Thyroid gland (tissue), 4 donors: Measurements from ENCODE around the gene PPP2R5E. TPM values are rescaled to one million over a fixed set of nuclear protein-coding genes. Genes with fewer than 3 reads are reported as not detected.

ENCODE experiments used
- DNase-seq, 2 donors: peaks; one replicate each; pipeline ENCODE4 v3.0.0-alpha.2; 2019
- H3K27ac ChIP-seq, 3 donors: fragments of 200-600 bp; sonication (generic); 1 replicate in 2 of 3; 2 replicates in 1 of 3; pipeline ENCODE4 v1.5.1; 2016 to 2019; ENCODE audit warnings: mild to moderate bottlenecking in 1 of 3, moderate library complexity in 1 of 3
- H3K27me3 ChIP-seq: fragments of 200-600 bp; sonication (generic); one replicate; pipeline ENCODE4 v1.5.1; 2019
- H3K36me3 ChIP-seq, 2 donors: fragments of 200-600 bp; sonication (generic); one replicate each; pipeline ENCODE4 v1.5.1; 2016 to 2019
- H3K4me1 ChIP-seq, 2 donors: fragments of 200-600 bp; sonication (generic); one replicate each; pipeline ENCODE4 v1.5.1; 2017 to 2019
- H3K4me3 ChIP-seq, 3 donors: fragments of 200-600 bp; sonication (generic); replicated peaks in 1 of 3; 1 replicate in 2 of 3; 2 replicates in 1 of 3; pipeline ENCODE4 v1.5.1; 2016; ENCODE audit warnings: mild to moderate bottlenecking in 1 of 3
- H3K9me3 ChIP-seq: fragments of 200-600 bp; sonication (generic); one replicate; pipeline ENCODE4 v1.5.1; 2017
- POLR2A ChIP-seq, 2 donors: fragments of 450-650 bp; IDR thresholded peaks; one replicate each; pipeline ENCODE4 v1.6.1; 2017; ENCODE audit warnings: antibody characterized with exemption in 2 of 2, mild to moderate bottlenecking in 2 of 2, moderate library complexity in 1 of 2
- WGBS, 2 donors: methylation state at CpG; one replicate each; pipeline ENCODE4 v1.1.5; 2017; 5-methylcytosine and 5-hydroxymethylcytosine counted together
- intact Hi-C: fragments of 100-400 bp; cut with DNase I; formaldehyde crosslinking; loops from one replicate; pipeline ENCODE4 v1.15.1; 2023
- total RNA-seq, 4 donors: library from RNA; depleted of rRNA; stranded (reverse); fragments of >200 nt; gene quantifications; one replicate each; pipeline ENCODE4 v1.2.3, GENCODE V29; 2016
- TF ChIP-seq, protein P1 (sequence below), 6 experiments: fragments of 200-600 bp in 3 of 6; fragments of 450-650 bp in 3 of 6; sonication (generic) in 3 of 6; IDR thresholded peaks; one replicate each; pipeline ENCODE4 v1.5.1; 2016 to 2019; ENCODE audit warnings: antibody characterized with exemption in 6 of 6, mild to moderate bottlenecking in 2 of 6, inconsistent platforms in 1 of 6, moderate library complexity in 1 of 6

PPP2R5E gene
- total RNA-seq, 4 donors from 2014 or later: 30.0 to 42.3 (median 36.0) TPM

- no peak for TF ChIP-seq POLR2A (IDR thresholded peaks at IDR 0.05)
- TF ChIP-seq, protein P1, sequence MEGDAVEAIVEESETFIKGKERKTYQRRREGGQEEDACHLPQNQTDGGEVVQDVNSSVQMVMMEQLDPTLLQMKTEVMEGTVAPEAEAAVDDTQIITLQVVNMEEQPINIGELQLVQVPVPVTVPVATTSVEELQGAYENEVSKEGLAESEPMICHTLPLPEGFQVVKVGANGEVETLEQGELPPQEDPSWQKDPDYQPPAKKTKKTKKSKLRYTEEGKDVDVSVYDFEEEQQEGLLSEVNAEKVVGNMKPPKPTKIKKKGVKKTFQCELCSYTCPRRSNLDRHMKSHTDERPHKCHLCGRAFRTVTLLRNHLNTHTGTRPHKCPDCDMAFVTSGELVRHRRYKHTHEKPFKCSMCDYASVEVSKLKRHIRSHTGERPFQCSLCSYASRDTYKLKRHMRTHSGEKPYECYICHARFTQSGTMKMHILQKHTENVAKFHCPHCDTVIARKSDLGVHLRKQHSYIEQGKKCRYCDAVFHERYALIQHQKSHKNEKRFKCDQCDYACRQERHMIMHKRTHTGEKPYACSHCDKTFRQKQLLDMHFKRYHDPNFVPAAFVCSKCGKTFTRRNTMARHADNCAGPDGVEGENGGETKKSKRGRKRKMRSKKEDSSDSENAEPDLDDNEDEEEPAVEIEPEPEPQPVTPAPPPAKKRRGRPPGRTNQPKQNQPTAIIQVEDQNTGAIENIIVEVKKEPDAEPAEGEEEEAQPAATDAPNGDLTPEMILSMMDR (IDR thresholded peaks at IDR 0.05): no peak
Observed at GRCh38 chr14:63432888-63433552, 110.2 kb downstream of the PPP2R5E start.

DNA sequence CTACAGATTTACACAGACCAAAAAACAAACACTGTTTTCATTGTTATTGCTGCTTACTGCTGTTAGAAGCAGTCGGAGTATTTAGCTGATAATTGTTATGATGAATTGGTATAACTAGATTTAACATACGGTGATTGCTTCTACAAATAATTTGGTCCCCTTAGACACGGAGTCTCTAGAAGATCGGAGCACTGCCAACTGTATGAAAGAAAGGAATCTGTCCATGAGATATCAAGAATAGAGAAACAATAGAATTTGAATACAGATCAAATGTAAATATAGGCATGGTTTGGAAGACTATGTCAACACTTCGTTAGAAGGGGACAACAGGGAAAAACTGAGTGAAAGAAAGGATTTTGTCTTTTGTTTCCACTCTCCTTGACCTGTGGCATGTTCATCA, 110.9 kb downstream of the PPP2R5E start:
- TF ChIP-seq POLR2A (IDR thresholded peaks at IDR 0.05): no peak
- TF ChIP-seq, protein P1 (IDR thresholded peaks at IDR 0.05): no peak
- H3K4me3 ChIP-seq: no peak overlapping the region
- no peaks in the 10 kb centered on the region for H3K36me3 ChIP-seq
- 72 to 76% methylated on average over 5 of the region's 5 CpGs for WGBS, 2 donors
- intact Hi-C loops: no loop called here
- H3K4me1 ChIP-seq: peaks cover 20 to 44% of the 10 kb centered on the region in 2 donors
- DNase-seq: no peak
- no peaks in the 10 kb centered on the region for H3K9me3 ChIP-seq
- no peak overlapping the region for H3K27ac ChIP-seq
- no peaks in the 10 kb centered on the region for H3K27me3 ChIP-seq

More at GRCh38 chr14:63432888-63433552, 110.2 kb downstream of the PPP2R5E start:
- WGBS, 2 donors: 95 to 96% methylated on average over 4 of the region's 4 CpGs
- intact Hi-C loops: no loop called here
- H3K36me3 ChIP-seq: no peaks in the 10 kb centered on the region
- no peaks in the 10 kb centered on the region for H3K27me3 ChIP-seq
- H3K4me1 ChIP-seq: peaks cover 28 to 51% of the 10 kb centered on the region in 2 donors
- no peak overlapping the region for H3K27ac ChIP-seq
- H3K4me3 ChIP-seq: no peak overlapping the region
- DNase-seq: no peak
- no peaks in the 10 kb centered on the region for H3K9me3 ChIP-seq

DNA sequence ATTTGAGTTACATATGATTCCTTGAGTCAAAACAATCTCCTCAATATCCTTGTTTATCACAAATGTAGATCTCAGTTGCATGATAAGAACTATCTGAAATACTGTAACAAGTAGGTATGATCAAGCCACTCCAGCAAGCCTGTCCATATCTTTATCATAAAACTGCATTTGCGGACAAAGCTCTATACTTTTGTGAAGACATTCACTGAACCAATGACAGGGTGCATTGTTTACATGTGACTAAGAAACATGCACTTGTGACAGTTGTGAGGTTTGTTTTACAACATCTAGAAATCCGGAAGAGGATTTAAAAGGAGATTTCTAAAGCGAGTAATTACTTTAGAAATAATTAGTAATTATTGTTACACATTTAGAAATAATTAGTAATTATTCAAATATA, 111.7 kb downstream of the PPP2R5E start:
- H3K36me3 ChIP-seq: no peaks in the 10 kb centered on the region
- intact Hi-C loops: no loop called here
- TF ChIP-seq, protein P1 (IDR thresholded peaks at IDR 0.05): no peak
- no peak for TF ChIP-seq POLR2A (IDR thresholded peaks at IDR 0.05)
- no peak overlapping the region for H3K4me3 ChIP-seq
- peaks cover 14 to 36% of the 10 kb centered on the region in 2 donors for H3K4me1 ChIP-seq
- no peaks in the 10 kb centered on the region for H3K9me3 ChIP-seq
- no peak overlapping the region for H3K27ac ChIP-seq
- DNase-seq: no peak
- WGBS, 2 donors: 92 to 96% methylated on average over 3 of the region's 3 CpGs
- H3K27me3 ChIP-seq: no peaks in the 10 kb centered on the region

DNA sequence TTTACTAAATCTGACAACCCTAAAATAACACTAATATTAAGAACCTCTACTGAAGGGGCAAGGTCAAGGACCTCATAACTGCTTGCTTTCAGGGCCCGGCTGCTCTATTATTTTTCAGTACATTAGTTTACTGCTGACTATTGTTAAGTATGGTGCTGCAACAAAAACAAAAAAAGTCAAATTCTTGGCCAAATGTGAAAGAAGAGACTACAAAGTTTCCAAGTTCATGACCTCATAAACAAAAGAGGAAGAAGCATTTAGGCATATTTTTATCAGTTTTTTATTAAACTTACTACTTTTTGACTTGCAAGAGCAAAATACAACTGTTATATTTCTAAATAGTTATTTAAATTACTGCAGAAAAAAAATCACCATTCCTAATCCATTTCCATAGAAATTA, 114.7 kb downstream of the PPP2R5E start:
- Histone ChIP-seq H3K4me3 (no peak overlapping the region), H3K4me1 (peaks cover 0 to 12% of the 10 kb centered on the region in 2 donors), H3K27me3 (no peaks in the 10 kb centered on the region), H3K9me3 (no peaks in the 10 kb centered on the region), H3K27ac (no peak overlapping the region), H3K36me3 (no peaks in the 10 kb centered on the region)
- no peak for DNase-seq
- TF ChIP-seq POLR2A (IDR thresholded peaks at IDR 0.05): no peak
- TF ChIP-seq, protein P1 (IDR thresholded peaks at IDR 0.05): no peak
- intact Hi-C loops: no loop called here
- WGBS, 2 donors: 78 to 80% methylated on average over 1 of the region's 1 CpG

DNA sequence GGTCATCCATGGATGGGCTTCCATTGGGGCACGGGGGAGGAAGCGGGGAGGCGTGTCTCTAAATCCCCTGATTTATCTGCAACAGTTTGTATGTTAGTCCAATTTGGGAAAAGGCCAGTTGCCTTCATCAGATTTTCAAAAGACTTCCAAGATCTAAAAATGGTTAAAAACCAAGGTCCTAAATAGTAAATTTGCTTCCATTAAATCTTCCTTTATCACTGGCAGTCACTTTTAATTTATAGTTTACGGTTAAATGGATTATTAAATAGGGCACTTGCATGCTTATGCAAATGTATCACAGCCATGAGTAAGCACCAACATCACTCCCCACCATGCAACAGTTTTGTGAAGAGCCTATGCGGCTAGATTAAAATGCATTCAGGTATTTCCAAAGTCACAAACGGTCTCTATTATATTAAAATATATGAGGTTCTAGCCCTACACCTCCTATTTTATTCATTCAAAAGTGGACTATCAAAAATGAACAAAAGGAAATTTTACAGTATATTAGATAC, 116.3 kb downstream of the PPP2R5E start:
- TF ChIP-seq POLR2A (IDR thresholded peaks at IDR 0.05): no peak
- TF ChIP-seq, protein P1 (IDR thresholded peaks at IDR 0.05): no peak
- Histone ChIP-seq H3K36me3 (no peaks in the 10 kb centered on the region), H3K4me1 (peaks cover 0 to 5% of the 10 kb centered on the region in 2 donors), H3K4me3 (no peak overlapping the region), H3K27me3 (no peaks in the 10 kb centered on the region), H3K27ac (no peak overlapping the region), H3K9me3 (no peaks in the 10 kb centered on the region)
- 94 to 98% methylated on average over 6 of the region's 6 CpGs for WGBS, 2 donors
- no peak for DNase-seq
- intact Hi-C loops: no loop called here
